ENCODE measurements around the gene EPHA10.

DNA sequence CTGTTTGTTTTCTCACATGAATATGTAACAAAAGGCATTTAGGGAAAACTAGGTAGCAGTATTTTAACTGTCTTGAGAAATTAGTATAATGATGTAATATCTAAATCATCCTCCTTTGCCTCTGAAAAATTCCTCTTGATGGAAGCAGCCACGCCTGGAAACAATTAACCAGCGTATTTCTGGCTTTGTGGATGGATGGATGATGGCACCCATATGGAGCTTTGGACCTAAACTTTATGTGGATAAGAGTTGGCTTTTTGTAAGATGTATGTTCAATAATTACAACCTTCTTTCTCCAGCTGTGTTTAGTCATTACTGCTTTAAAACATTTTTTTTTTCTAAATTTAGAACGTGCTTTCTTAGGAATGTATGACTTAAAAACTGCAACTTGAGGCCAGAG, 60.0 kb downstream of the EPHA10 start:
- TF ChIP-seq YY1 (IDR thresholded peaks at IDR 0.05; ENCODE audit: insufficient read depth, insufficient read length) = no peak
- no peak for TF ChIP-seq ZNF274 (IDR thresholded peaks at IDR 0.05; ENCODE audit: low read depth, low read length)
- TF ChIP-seq SUZ12 (IDR thresholded peaks at IDR 0.05; ENCODE audit: extremely low read depth, insufficient read depth, insufficient read length) = no peak

Measured in NT2/D1 (cell line).